HG03108 (cell line): ENCODE data around the gene FERMT2.

Source experiments
- ATAC-seq: cut with Tn5 transposase; IDR thresholded peaks from one replicate; pipeline ENCODE4 v1.9.1; 2021; ENCODE audit warnings: moderate library complexity; ENCODE audit not compliant: unreplicated experiment

The FERMT2 gene, protein sequence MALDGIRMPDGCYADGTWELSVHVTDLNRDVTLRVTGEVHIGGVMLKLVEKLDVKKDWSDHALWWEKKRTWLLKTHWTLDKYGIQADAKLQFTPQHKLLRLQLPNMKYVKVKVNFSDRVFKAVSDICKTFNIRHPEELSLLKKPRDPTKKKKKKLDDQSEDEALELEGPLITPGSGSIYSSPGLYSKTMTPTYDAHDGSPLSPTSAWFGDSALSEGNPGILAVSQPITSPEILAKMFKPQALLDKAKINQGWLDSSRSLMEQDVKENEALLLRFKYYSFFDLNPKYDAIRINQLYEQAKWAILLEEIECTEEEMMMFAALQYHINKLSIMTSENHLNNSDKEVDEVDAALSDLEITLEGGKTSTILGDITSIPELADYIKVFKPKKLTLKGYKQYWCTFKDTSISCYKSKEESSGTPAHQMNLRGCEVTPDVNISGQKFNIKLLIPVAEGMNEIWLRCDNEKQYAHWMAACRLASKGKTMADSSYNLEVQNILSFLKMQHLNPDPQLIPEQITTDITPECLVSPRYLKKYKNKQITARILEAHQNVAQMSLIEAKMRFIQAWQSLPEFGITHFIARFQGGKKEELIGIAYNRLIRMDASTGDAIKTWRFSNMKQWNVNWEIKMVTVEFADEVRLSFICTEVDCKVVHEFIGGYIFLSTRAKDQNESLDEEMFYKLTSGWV

DNA sequence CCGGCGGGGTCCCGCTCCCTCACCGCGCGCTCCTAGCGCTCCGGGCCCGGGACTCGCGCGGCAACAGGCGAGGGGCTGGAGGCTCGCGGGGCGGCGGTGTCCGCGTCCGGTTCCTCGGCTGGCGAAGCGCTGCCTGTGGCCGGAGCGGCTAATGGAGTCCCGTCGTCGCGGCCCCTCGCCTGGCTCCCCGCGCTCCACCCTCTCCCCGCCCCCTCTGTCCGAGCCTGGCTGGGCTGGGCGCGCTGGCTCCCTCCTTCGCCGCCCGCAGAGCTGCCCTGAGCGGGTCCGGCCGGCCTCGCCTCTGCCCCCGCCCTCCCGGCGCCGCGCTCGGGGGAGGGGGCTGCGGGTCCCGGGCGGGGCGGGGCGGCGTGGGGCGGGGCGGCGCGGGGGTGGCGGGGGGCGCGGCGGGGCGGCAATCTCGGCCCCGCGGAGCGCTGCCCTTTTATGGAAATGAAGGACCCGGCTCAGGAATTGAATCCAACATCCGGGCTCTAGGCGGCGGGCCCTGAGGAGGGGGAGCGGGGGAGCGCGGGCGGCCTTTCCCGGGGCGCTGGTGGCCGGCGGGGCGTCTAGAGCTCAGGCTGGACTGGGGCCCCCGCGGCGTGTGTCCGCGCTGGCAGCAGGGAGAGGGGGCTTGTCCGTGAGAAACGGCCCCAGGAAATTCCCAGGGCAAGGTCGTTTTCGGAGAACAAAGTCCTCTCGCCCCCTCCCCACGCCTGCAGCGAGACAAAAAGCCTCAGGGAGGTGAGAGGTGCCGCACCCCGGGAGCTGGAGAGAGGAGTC, at the start of gene FERMT2:
Gene FERMT2 (minus strand): TSS at position 153 of the 783 bp plus-strand sequence. CDS start 482 bp downstream, outside the sequence.
- no peak for ATAC-seq

DNA sequence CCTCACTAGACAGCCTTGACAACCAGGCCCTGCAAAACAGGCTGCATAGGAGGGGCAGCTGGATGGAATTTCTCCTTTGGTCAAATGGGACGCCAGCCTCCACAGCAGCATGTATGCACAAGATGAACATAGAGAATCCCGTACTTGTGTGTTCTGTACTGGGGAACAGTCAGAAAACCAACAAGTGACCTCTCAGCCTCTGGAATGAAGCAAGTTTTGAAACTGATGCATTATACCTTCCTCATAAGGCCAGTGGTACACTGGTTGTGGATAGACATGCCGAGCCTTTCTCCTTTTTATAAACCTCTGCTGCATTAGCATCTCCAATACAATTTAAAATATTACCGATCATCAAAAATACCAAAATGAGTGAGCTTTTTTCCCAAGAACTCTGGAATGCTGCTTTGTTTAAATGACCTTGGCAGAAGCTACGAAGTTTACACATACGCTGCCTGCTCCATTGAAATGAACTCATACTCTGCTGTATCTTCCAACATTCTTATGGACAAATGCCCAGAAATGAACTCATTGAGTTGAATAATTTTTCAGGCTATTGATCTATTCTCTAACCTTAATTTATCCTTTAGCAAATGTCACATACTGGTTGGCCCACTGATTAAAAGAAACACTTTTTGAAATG, 47.6 kb upstream of the FERMT2 start:
- no peak for ATAC-seq

DNA sequence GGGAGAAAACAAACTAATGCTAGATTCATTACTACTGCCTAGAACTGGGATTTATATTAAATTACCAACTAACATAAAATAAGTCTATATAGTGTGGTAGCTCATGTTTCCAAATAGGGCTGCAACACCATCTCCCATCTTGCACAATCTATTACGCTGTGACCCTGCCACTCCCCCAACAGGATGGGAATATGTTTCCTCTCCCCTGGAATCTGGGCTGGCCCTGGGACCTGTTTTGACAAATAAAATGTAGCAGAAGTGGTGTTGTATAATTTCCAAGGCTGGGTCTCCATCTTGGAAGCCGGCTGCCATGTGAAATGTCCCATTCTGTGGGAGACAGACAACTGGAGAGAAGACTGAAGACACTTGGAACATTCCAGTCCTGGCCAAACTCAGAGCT, 45.6 kb upstream of the FERMT2 start:
- no peak for ATAC-seq

DNA sequence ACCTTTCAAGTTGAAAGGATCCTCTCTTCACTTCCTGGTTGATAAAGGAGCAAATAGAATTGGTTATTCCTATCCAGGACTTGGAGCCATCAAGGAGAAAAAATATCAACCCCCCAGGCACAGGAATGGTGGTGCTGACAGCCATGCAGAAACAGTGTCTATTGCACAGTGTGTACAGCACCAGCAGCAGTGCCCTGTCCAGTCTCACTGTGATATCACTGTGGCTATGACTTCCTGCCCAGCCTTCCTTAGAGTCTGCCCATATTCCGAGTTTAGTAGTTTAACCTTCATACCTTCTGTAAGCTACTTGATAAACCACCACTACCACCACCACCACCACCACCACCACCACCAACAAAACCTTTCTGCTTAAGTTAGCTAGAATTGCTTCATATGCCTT, 45.1 kb upstream of the FERMT2 start:
- no peak for ATAC-seq

DNA sequence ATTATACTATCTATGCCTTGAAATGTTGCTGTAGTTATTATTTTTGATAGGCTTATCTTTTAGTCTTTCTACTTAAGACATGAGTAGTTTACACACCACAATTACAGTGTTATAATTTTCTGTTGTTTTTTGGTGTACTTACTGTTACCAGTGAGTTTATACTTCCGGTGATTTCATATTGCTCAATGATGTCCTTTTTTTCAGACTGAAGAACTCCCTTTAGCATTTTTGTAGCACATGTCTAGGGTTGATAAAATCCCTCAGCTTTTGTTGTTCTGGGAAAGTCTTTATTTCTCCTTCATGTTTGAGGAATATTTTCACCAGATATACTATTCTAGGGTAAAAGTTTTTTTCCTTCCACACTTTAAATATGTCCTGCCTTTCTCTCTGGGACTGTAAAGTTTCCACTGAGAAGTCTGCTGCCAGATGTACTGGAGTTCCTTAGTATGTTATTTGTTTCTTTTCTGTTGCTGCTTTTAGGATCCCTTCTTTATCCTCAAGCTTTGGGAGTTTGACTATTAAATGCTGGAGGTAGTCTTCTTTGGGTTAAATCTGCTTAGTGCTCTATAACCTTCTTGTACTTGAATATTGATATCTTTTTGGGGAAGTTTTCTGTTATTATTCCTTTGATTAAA, 41.5 kb upstream of the FERMT2 start:
- no peak for ATAC-seq

DNA sequence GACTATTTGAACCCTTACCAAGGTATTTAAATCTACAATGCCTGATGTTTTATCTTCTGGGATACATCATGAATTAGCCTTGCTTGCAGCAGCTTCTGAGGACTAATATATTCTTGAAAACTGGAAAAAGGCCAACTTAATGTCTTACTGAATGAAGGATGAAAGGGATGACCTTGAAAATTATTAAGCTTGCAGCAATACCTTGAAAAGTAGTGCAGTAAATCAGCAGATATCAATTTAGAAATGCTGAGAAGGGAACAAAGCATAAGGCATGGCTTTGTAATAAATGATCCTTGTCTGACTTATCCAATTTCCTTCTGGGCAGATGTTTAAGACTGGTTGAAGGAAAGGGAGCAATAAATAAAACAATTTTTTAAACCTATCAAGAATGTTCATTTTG, 37.3 kb upstream of the FERMT2 start:
- ATAC-seq = no peak

DNA sequence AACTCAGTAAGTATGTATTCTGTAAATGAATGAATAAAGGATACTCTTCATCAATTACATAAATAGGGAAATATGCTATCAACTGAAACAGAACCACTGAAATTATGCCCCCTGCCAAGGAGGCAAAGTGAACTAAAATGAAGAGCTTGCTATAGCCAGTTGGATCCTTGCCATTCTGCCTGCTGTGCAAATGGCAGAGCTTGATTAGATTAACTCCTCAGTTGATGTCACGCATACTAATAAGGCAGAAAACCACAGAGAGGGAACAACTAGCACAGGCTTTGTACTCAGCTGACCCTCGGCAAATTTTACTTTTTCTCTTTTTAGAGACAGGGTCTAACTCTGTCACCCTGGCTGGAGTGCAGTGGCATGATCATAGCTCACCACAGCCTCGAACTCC, 36.7 kb upstream of the FERMT2 start:
- ATAC-seq = no peak

DNA sequence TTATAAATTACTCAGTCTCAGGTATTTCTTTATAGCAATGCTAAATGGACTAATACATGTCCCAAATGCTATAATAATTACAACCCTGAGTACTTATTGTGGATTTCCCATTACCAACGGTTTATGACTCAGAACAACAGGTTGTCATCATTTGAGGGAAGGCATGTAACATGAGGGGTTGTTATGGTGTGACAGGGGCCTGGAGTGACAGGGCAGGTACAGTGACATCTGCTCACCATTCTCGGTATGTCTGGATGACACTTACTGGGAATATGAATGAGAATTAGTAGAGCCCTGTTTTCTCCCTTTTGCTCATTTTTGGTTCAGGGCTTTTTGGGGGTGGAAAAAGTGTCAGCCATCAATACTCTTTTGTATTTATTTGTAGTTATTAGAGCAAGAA, 36.2 kb upstream of the FERMT2 start:
- no peak for ATAC-seq

DNA sequence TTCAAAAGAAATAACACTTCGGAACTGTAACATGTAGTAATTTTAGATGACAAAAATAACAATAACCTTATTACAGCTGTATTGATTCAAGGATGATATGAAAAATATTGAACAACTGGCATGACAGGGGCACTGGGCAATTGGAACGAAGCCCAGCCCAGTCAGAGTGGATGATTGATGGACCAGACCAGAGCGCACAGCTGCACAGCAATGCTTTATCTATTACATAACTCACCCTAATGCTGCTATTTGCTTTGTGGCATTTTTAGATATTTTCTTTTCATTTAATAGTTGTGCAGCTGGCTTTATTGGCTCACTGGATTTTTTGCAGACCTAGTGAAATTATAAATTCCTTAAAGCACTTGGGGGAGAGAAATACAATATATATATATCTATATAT, 26.9 kb upstream of the FERMT2 start:
- ATAC-seq = no peak

DNA sequence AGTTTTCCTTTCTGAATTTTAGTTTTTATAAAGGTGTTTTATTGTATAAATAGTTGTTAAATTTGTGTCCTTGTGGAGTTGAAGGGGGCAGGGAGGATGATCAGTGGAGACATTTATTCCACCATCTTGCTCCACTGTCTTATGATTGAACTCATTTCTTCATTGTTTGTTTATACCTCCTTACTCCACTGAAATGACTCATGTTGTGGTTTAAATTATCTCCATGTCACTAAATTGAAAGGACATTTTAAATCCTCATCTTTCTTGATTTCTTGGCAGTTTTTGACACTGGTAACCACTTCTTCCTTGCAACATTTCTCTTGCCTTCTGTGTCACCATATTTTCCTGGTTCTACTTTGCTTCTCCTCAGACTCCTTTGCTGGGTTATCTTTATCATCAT, 23.6 kb upstream of the FERMT2 start:
- no peak for ATAC-seq

DNA sequence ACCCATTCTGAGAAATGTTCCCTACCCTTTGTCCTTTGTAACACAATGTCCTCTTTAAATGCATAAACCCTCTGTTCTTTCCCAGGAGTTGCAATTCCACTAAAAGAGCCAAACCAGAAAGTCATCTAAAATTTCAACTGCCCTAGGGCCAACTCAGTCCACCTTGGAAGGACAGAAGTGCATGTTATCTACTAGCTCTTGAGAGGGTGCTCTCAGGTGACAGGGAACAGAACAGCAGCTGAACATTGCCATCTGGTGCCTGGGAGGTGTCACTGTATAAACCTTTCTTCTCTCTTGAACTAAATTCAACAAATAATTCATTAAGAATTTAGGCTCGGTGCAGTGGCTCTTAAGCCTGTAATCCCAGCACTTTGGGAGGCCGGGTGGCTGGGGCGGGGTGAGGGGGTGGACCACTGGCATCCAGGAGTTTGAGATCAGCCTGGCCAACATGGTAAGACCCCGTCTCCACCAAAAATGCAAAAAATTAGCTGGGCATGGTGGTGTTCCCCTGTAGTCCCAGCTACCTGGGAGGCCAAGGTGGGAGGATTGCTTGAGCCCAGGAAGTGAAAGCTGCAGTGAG, 10.3 kb upstream of the FERMT2 start:
- no peak for ATAC-seq

DNA sequence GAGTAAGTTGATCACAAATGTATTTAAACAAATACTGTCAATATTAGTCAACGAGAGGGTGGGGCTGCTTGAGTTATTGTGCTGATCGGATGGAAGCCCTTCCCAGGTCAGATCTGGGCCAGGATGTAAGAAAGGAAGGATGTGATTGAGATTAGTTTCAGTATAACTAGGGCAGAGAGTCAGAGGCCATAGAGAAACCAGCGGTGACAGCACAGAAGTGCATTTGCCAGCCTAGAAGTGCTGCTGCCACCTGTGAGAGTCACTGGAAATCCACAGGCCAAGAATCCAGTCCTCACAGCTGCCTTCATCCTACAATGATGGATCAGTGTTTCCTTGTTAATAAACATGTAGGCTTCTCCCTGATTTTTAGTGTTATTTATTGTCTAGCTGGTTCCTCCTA, 9.8 kb upstream of the FERMT2 start:
- ATAC-seq = no peak

DNA sequence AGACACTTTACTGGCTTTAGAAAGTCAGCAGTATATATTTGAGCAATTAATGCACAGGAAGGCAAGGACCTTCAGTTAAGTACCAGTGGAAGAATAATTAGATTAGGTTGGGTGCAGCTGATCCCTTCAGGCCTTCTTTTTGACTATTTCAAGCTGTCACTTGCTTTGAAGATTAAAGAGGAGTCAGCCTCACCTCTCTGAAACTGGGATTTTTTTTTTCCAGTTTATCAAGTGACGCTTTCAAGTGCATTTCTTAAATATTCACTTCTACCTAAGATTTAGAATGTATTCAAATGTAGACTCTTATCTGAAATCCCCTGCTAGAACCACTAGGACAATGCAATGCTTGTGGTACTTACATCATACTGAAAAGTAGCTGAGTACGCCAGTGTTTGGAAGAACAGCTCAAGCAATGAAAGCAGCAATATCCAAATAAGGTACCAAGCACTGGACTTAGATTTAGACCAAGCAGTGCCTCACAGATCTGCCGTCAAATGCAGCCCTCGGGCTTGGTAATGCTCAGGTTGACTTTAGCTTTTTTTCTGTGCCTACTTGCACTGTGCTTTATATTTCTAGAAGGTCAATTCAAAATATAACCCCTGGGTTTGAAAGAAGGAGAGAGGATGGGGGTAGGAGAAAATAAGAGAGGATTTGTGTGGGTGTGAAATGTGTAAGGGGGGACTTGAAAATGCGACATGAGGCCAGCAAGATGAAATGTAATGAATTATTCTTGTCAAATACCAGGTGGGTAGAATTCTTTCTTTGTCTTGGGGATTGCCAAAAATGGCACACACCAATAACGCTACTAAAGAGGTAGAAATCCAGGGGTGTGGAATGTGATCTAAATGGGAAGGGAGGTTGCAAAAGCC, 3.7 kb upstream of the FERMT2 start:
- no peak for ATAC-seq

DNA sequence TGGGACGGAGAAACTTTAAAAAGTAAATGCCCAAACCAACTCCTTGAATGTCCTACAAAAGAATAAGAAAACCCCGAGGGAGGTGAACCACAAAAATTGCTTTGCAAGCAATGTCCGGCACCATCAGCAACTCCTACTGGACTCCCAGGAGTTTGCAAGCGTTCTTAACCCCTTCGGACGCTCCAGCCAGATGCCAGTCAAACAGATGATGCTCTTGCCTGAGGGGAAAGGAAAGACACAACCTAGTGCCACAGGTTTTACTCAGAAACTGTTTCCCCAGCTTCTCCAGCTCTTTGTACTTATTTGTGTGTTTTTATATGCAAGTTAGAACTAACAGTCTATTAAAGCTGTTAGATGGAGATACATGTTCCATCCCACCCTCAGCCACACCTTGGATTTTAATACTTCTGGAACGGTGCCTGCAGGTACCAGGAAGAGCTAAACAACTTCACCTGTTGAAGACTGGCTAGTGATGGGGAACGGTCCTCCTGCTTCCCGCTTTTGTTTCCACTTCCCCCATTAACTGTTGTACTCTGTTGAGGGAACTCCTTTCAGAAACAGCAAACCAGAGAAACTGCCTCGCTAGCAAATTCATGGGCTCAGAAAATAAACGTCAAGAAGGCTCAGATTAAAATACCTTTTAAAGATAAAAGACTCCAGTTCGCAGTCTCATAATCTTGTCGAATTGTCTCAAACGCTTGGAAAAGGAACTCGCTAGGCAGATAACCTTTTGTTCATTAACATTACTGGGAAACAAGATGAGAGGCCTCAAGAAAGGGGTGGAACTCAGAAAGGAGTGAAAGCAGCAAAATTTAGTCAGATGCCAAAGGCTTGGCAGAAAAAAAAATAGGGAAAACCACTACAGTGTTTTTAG, 1.1 kb upstream of the FERMT2 start:
- no peak for ATAC-seq

DNA sequence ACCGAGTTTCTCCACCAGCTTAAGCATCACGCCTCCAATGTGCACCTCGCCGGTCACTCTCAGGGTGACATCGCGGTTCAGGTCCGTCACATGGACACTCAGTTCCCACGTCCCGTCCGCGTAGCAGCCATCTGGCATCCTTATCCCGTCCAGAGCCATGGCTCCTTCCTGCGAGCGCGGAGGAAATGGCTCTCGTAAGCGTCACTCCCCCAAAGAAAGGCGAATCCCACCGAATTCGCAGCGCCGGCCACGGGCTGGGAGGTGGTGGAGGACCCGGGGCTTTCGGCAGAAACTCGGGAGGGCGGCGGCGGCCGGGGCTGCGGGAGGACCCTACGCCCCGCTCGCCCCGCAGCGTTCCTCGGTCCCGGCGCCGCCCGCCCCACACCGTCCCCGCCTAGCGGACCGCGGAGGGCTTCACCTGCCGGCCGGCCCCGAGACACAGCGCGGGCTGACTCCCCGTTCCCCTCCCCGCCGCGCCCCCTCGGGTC, 396 bp downstream of the FERMT2 start:
- no peak for ATAC-seq

DNA sequence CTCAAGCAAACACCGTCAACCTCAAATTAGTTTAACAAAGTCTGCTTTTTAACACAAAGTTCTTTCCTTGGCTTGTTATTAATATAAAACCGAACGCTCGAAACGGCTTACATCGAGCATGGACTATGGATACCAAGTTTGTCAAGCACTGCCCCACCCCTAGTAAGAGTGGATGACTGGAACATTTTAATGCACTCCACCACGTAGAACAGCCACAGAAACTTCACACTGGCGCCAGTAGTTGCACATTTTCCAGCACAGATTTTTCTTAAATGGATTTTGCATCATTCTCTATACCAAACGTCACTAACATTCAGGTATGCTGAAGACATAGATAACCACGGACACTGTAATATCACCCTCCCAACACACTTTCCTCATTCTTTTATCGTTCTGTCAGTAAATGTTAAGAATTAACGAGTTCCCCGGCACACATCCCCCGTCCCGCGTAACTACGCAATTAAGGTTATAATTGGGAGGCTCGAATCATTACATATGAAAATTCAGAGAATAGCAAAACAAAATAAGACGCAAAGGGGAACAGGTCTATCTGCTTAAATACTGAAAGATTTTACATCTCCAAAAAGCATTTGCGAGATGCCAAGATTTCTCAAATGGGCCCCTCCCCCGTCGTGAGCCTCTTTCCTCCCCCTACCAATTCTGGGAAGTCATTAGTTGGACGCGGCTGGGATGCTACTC, 990 bp downstream of the FERMT2 start:
- no peak for ATAC-seq

DNA sequence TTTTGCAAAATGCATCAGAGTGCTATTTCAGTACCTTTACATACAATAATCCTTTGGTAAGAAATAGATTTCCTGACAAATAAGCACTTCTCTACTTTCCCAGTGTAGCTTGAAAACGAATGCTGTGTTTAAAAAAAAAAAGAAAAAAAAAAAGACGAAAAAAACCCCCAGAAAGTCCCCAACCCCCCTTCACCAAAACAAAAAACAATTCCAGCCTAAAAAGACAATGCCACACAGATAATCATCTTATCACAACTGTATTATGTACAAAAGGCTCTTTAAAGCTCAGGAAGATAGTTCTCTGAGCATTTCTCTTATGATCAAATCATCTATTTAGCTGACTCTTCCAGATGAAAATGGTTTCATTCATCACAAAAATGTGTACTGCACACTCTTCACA, 1.6 kb downstream of the FERMT2 start:
- ATAC-seq = no peak

DNA sequence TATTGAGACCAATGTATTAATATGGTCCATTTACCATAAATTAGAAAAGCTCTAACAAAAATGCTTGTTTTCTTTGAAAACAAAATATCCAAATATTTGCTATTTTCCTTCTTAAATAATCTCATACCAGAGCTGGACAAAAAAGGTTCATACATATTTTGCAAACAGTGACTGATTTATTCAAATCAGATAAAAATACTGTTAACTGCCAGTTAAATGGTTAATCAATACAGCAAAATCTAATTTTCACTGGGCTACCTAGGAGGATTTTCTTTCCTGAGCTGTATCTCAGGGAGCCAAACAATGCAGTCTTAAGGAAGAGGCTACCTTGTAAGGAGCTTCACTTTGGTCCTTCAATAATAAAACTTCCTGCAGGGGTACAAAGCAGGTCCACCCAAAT, 2.0 kb downstream of the FERMT2 start:
- ATAC-seq = no peak
